Measurements from ENCODE around the gene TRAIP. TPM values are rescaled to one million over a fixed set of nuclear protein-coding genes. Genes with fewer than 3 reads are reported as not detected.

The TRAIP gene
- total and polyA plus RNA-seq, 2 donors (not counting 1 experiment from before 2014, with no cell fraction given): 5.0 to 8.7 TPM

DNA sequence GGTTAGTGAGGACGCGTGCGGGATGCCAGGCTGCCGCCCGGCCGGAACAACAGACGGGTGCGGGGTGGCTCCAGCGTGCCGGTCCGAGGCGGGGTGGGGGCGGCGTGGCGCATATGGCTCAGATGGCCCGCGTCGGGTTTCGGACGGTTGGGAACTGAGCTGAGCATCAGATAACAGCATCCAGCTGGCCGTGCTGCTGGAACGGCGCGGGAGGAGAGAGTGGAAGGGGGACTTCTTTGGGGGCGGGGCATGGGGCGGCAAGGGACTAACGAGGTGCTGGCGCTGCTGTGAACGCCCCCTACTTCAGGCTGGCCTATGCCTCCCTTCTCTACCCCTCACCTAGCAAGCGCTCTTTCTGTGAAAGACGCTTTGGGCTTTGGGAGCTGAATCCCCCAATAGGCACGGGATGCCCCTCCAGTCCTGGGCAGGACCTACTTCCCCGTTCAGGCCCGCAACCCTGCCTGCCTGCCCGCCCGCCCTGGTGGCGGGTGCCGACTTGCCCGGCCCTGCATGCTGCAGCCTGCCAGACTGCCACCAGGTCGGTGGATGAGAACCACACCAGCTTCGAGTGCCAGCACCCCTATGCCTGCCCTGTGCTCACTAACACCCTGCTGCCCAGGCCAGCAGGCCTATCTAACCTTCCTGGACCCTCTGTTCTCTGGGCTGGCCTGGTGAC lies 52.8 kb downstream of the TRAIP start:
- ChIA-PET CTCF (interaction anchor here (0.6 to 15.1 kb wide), 14 partner anchors 12 to 1491 kb away, joined by 3 to 547 read pairs (median 3); partner anchors contain the start of genes GNAI2, IP6K1 and UBA7), POLR2A (interaction anchor here (0.6 to 5.0 kb wide), 13 partner anchors 10 to 278 kb away, joined by 3 to 99 read pairs (median 4); partner anchors contain the start of genes AMIGO3, IP6K1, MON1A and UBA7)
- Histone ChIP-seq H4K20me1 (ENCODE audit: control insufficient read depth, insufficient read depth, low read length, poor library complexity, severe bottlenecking) (no peaks in the 10 kb centered on the region), H3K27ac (ENCODE audit: low read length in 2 of 2) (peak overlapping the region; percentile 91 to 97), H3K4me1 (ENCODE audit: control insufficient read depth in 2 of 2, insufficient read depth in 2 of 2, low read length in 2 of 2) (peaks cover 49 to 54% of the 10 kb centered on the region in 2 donors), H3K36me3 (replicated peaks in 1 of 2; ENCODE audit: control extremely low read depth in 1 of 2, control insufficient read depth in 1 of 2, extremely low read depth in 1 of 2, insufficient read depth in 2 of 2, low read length in 1 of 2) (peaks cover 0 to 13% of the 10 kb centered on the region in 2 experiments), H3K4me2 (replicated peaks; ENCODE audit: low read depth, low read length, poor library complexity, severe bottlenecking) (peak overlapping the region; percentile 99), H3K4me3 (ENCODE audit: control extremely low read depth in 1 of 5, extremely low read depth in 1 of 5, insufficient read depth in 1 of 5, low read depth in 2 of 5, low read length in 4 of 5) (peak overlapping the region; percentile 8 to 99 (median 95)), H3K79me2 (ENCODE audit: control insufficient read depth, insufficient read depth, low read length) (peaks cover 10% of the 10 kb centered on the region), H2AFZ (ENCODE audit: insufficient read depth, low read depth, low read length, poor library complexity, severe bottlenecking) (peak overlapping the region; percentile 90), H3K27me3 (replicated peaks in 1 of 4; ENCODE audit: control extremely low read depth in 1 of 4, control insufficient read depth in 3 of 4, insufficient read depth in 4 of 4, low read length in 3 of 4) (peaks cover 0 to 3% (median 0%) of the 10 kb centered on the region in 4 experiments), H3K9ac (ENCODE audit: low read length) (peak overlapping the region; percentile 98), H3K9me3 (ENCODE audit: control extremely low read depth in 1 of 3, control insufficient read depth in 2 of 3, insufficient read depth in 1 of 3, low read length in 2 of 3) (no peaks in the 10 kb centered on the region)
- peak overlapping the region; percentile 98 for H3K27ac Mint-ChIP-seq
- peak; percentile 15 for ATAC-seq (ENCODE audit: low read depth)
- DNase-seq: peak; percentile 83
- peak overlapping the region; percentile 86 for H3K4me3 Mint-ChIP-seq
- under 1% methylated on average over 33 of the region's 41 CpGs for WGBS (ENCODE audit: insufficient coverage)
- H3K4me1 Mint-ChIP-seq: peaks cover 59% of the 10 kb centered on the region
- intact Hi-C loops (cut with micrococcal nuclease): loop anchor here (1.0 to 5.0 kb wide), 3 partner anchors 84 to 424 kb away; partner anchors contain the start of genes AMIGO3 and RBM6
- H3K27me3 Mint-ChIP-seq: peaks cover 5% of the 10 kb centered on the region
- TF ChIP-seq EZH2 (IDR thresholded peaks at IDR 0.05; ENCODE audit: borderline replicate concordance, insufficient read depth, low read depth, low read length, poor library complexity, severe bottlenecking): no peak
- TF ChIP-seq, protein P1, sequence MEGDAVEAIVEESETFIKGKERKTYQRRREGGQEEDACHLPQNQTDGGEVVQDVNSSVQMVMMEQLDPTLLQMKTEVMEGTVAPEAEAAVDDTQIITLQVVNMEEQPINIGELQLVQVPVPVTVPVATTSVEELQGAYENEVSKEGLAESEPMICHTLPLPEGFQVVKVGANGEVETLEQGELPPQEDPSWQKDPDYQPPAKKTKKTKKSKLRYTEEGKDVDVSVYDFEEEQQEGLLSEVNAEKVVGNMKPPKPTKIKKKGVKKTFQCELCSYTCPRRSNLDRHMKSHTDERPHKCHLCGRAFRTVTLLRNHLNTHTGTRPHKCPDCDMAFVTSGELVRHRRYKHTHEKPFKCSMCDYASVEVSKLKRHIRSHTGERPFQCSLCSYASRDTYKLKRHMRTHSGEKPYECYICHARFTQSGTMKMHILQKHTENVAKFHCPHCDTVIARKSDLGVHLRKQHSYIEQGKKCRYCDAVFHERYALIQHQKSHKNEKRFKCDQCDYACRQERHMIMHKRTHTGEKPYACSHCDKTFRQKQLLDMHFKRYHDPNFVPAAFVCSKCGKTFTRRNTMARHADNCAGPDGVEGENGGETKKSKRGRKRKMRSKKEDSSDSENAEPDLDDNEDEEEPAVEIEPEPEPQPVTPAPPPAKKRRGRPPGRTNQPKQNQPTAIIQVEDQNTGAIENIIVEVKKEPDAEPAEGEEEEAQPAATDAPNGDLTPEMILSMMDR (IDR thresholded peaks at IDR 0.05): no peak
- no peaks in the 10 kb centered on the region for H3K9me3 Mint-ChIP-seq (ENCODE audit: insufficient read depth)
